C4-2B (cell line): Measurements from ENCODE around the gene CLRN1.

Source experiments
- ZFX ChIP-seq: fragments of 450-650 bp; IDR thresholded peaks from 2 replicates; pipeline ENCODE4 v1.6.1; 2017
- TF ChIP-seq, protein P1 (sequence below): fragments of 450-650 bp; conservative IDR thresholded peaks from 2 replicates; pipeline ENCODE4 v1.5.1; 2017; ENCODE audit warnings: mild to moderate bottlenecking

DNA sequence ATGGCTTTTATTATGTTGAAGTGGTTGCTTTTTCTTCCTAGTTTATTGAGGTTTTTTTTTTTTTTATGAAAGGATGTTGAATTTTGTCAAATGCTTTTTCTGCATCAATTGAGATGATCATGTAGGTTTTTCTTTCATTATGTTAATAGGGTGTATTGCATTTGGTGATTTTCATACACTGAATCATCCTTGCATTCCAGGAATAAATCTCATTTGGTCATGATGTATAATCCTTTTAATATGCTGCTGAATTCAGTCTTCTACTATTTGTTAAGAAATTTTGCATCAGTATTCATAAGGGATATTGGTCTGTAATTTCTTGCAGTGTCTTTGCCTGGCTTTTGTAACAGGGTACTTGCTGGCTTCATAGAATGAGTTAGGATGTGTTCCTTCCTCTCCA, 11.5 kb upstream of the CLRN1 start:
- TF ChIP-seq, protein P1, sequence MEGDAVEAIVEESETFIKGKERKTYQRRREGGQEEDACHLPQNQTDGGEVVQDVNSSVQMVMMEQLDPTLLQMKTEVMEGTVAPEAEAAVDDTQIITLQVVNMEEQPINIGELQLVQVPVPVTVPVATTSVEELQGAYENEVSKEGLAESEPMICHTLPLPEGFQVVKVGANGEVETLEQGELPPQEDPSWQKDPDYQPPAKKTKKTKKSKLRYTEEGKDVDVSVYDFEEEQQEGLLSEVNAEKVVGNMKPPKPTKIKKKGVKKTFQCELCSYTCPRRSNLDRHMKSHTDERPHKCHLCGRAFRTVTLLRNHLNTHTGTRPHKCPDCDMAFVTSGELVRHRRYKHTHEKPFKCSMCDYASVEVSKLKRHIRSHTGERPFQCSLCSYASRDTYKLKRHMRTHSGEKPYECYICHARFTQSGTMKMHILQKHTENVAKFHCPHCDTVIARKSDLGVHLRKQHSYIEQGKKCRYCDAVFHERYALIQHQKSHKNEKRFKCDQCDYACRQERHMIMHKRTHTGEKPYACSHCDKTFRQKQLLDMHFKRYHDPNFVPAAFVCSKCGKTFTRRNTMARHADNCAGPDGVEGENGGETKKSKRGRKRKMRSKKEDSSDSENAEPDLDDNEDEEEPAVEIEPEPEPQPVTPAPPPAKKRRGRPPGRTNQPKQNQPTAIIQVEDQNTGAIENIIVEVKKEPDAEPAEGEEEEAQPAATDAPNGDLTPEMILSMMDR, result no peak
- TF ChIP-seq ZFX, result no peak
